Eye (tissue), 1 donor: ENCODE results near the gene IL6.
"Not testable (repeated sequence)": the region's sequence is repeated elsewhere in the genome, so short reads cannot be mapped to it uniquely, and the experiment has no call there.

Experiments used
- DNase-seq: peaks from one replicate; pipeline ENCODE4 v3.0.0-alpha.2; 2015

Gene IL6

GRCh38 chr7:22729180-22729825 is 2.3 kb downstream of the IL6 start:
- DNase-seq = no peak

- DNase-seq = no peak
These were observed 3.2 kb downstream of the IL6 start for GRCh38 chr7:22730066-22730710.

GRCh38 chr7:22730921-22731654 is 4.1 kb downstream of the IL6 start:
- DNase-seq = no peak

GRCh38 chr7:22731766-22732165 is 4.8 kb downstream of the IL6 start:
- no peak for DNase-seq

- no peak for DNase-seq
These were observed 5.6 kb downstream of the IL6 start for GRCh38 chr7:22732556-22733126.

- no peak for DNase-seq
These were observed 6.8 kb downstream of the IL6 start for GRCh38 chr7:22733761-22734160.

GRCh38 chr7:22743014-22743413 is 16.0 kb downstream of the IL6 start:
- no peak for DNase-seq

- no peak for DNase-seq
These were observed 24.3 kb downstream of the IL6 start for GRCh38 chr7:22751341-22751740.

GRCh38 chr7:22757338-22757994 is 30.5 kb downstream of the IL6 start:
- no peak for DNase-seq

GRCh38 chr7:22758576-22758975 is 31.6 kb downstream of the IL6 start:
- DNase-seq = no peak

- no peak for DNase-seq
These were observed 32.7 kb downstream of the IL6 start for GRCh38 chr7:22759721-22760120.

- DNase-seq = no peak
These were observed 35.9 kb downstream of the IL6 start for GRCh38 chr7:22762866-22763265.

- DNase-seq = no peak
These were observed 38.6 kb downstream of the IL6 start for GRCh38 chr7:22765609-22766008.

- DNase-seq = no peak
These were observed 44.3 kb downstream of the IL6 start for GRCh38 chr7:22771194-22771871.

- DNase-seq = no peak
These were observed 44.9 kb downstream of the IL6 start for GRCh38 chr7:22771872-22772228.

- no peak for DNase-seq
These were observed 45.9 kb downstream of the IL6 start for GRCh38 chr7:22772885-22773284.

- no peak for DNase-seq
These were observed 50.0 kb downstream of the IL6 start for GRCh38 chr7:22776964-22777363.

- DNase-seq = not testable (repeated sequence)
These were observed 52.8 kb downstream of the IL6 start for GRCh38 chr7:22779730-22780323.

- DNase-seq = no peak
These were observed 54.3 kb downstream of the IL6 start for GRCh38 chr7:22781230-22781711.
